Endothelial cell of umbilical vein (primary cell): ENCODE results near the gene ANXA9. TPM values are rescaled to one million over a fixed set of nuclear protein-coding genes. Genes with fewer than 3 reads are reported as not detected.

Source experiments
- BruUV-seq: library from RNA; stranded (reverse); fragments of 400-500 nt; replicated peaks from 2 replicates; lab custom pipeline; 2021; lab: Mats Ljungman, UMichigan
- CTCF ChIA-PET: fragments of 300-600, 350-600 bp; sonication (Branson Sonifier 250); formaldehyde crosslinking; loops from one replicate; lab custom pipeline; 2021; ENCODE audit warnings: antibody characterized with exemption, inconsistent platforms; lab: Charles Lee
- POLR2A ChIA-PET: fragments of 300-600, 350-600 bp; sonication (Branson Sonifier 250); formaldehyde crosslinking; loops from one replicate; lab custom pipeline; 2021; ENCODE audit warnings: antibody characterized with exemption, inconsistent platforms; lab: Charles Lee
- DNase-seq: peaks from one replicate; pipeline ENCODE4 v3.0.0-alpha.2; 2011; ENCODE audit warnings: low read depth, low spot score
- FAIRE-seq: peaks from 2 replicates; lab custom pipeline; 2011; peaks lifted over from hg19 to GRCh38; lab: Jason Lieb, UNC
- H2AFZ ChIP-seq: 2 replicates; pipeline ENCODE4 v1.6.0; 2012; ENCODE audit warnings: low read depth, low read length, control low read depth, inconsistent platforms
- H3K27ac ChIP-seq: 2 replicates; pipeline ENCODE4 v1.5.1; 2011; ENCODE audit warnings: low read depth, mild to moderate bottlenecking, control low read depth, low read length, moderate library complexity; ENCODE audit not compliant: insufficient read depth
- H3K27me3 ChIP-seq, 2 experiments: 2 replicates each; pipeline versions ENCODE4 v1.6.0 to v1.6.1; 2011; ENCODE audit warnings: low read length in 2 of 2, mixed read lengths in 1 of 2; ENCODE audit not compliant: control insufficient read depth in 2 of 2, insufficient read depth in 2 of 2
- H3K36me3 ChIP-seq, 2 experiments: 2 replicates in 1 of 2; 3 replicates in 1 of 2; pipeline ENCODE4 v1.5.1; 2011; ENCODE audit warnings: low read length in 2 of 2, mild to moderate bottlenecking in 1 of 2, moderate library complexity in 1 of 2; ENCODE audit not compliant: control insufficient read depth in 2 of 2, insufficient read depth in 2 of 2; ENCODE audit errors: extremely low read depth in 1 of 2
- H3K4me1 ChIP-seq: 3 replicates; pipeline ENCODE4 v1.5.1; 2011; ENCODE audit warnings: mild to moderate bottlenecking, low read length; ENCODE audit not compliant: control insufficient read depth, insufficient read depth; ENCODE audit errors: extremely low read depth
- H3K4me2 ChIP-seq: 2 replicates; pipeline ENCODE4 v1.6.1; 2011; ENCODE audit warnings: low read length, control low read depth, mixed read lengths; ENCODE audit not compliant: insufficient read depth
- H3K4me3 ChIP-seq, 3 experiments: fragments of 200-600 bp in 1 of 3; sonication (generic), shearing (Covaris generic) in 1 of 3; replicated peaks in 1 of 3; 2 replicates each; pipeline ENCODE4 v1.5.1; 2011 to 2016; ENCODE audit warnings: control low read depth in 3 of 3, low read length in 3 of 3, mild to moderate bottlenecking in 2 of 3, inconsistent platforms in 1 of 3, low read depth in 1 of 3, moderate library complexity in 1 of 3; ENCODE audit not compliant: insufficient read depth in 1 of 3
- H3K79me2 ChIP-seq: 2 replicates; pipeline ENCODE4 v1.6.0; 2012; ENCODE audit warnings: low read length, inconsistent platforms; ENCODE audit not compliant: control insufficient read depth, insufficient read depth
- H3K9ac ChIP-seq: replicated peaks from 2 replicates; pipeline ENCODE3; 2011; ENCODE audit warnings: low read length, control low read depth; ENCODE audit not compliant: insufficient read depth; ENCODE audit errors: extremely low read depth
- H3K9me1 ChIP-seq: replicated peaks from 3 replicates; pipeline ENCODE4 v1.6.0; 2011; ENCODE audit warnings: mild to moderate bottlenecking, low read length; ENCODE audit not compliant: control insufficient read depth, insufficient read depth; ENCODE audit errors: extremely low read depth
- H3K9me3 ChIP-seq: replicated peaks from 2 replicates; pipeline ENCODE4 v1.5.1; 2012; ENCODE audit warnings: low read length, inconsistent platforms; ENCODE audit not compliant: control insufficient read depth, insufficient read depth
- H4K20me1 ChIP-seq: replicated peaks from 2 replicates; pipeline ENCODE3; 2011; ENCODE audit warnings: mild to moderate bottlenecking, low read length; ENCODE audit not compliant: control insufficient read depth, insufficient read depth; ENCODE audit errors: extremely low read depth
- EZH2 ChIP-seq: IDR thresholded peaks from 2 replicates; pipeline ENCODE4 v1.6.1; 2012; ENCODE audit warnings: borderline replicate concordance, low read depth, mild to moderate bottlenecking, moderate library complexity, low read length, inconsistent platforms; ENCODE audit not compliant: severe bottlenecking
- FOS ChIP-seq: IDR thresholded peaks from 2 replicates; pipeline ENCODE4 v1.6.1; 2011; ENCODE audit warnings: mild to moderate bottlenecking, low read length, moderate library complexity, borderline replicate concordance; ENCODE audit not compliant: insufficient read depth
- GATA2 ChIP-seq: IDR thresholded peaks from 2 replicates; pipeline ENCODE4 v1.7.0; 2011; ENCODE audit warnings: low read depth, mild to moderate bottlenecking, moderate library complexity, mixed read lengths, low read length; ENCODE audit not compliant: insufficient read length, insufficient read depth
- JUN ChIP-seq: IDR thresholded peaks from 2 replicates; pipeline ENCODE4 v1.6.1; 2011; ENCODE audit warnings: borderline replicate concordance, low read depth; ENCODE audit not compliant: insufficient read length, insufficient read depth
- MYC ChIP-seq: IDR thresholded peaks from one replicate; pipeline ENCODE4 v1.6.1; 2011; ENCODE audit warnings: mild to moderate bottlenecking, low read depth, low read length
- POLR2A ChIP-seq: IDR thresholded peaks from 2 replicates; pipeline ENCODE4 v1.6.1; 2012; ENCODE audit warnings: low read depth, mild to moderate bottlenecking, control low read depth, low read length
- POLR2AphosphoS5 ChIP-seq: IDR thresholded peaks from 2 replicates; pipeline ENCODE4 v1.6.1; 2012; ENCODE audit warnings: low read depth, mild to moderate bottlenecking, control low read depth, low read length, moderate library complexity; ENCODE audit not compliant: insufficient read depth
- dilution Hi-C: fragments of 300-500 bp; cut with MboI; formaldehyde crosslinking; loops from one replicate; pipeline ENCODE4 v1.15.0; 2019; ENCODE audit warnings: low sequenced_read_pairs; ENCODE audit not compliant: extremely low pct_ligation_motif_present
- intact Hi-C: fragments of 100-400 bp; cut with micrococcal nuclease; formaldehyde crosslinking; loops from one replicate; pipeline ENCODE4 v1.10.0; 2022
- polyA plus RNA-seq, 4 experiments: library from polyadenylated mRNA; depleted of rRNA in 3 of 4; stranded (reverse) in 3 of 4; unstranded in 1 of 4; fragments of >200 nt; gene quantifications; 2 replicates each; pipeline versions ENCODE4 v1.2.1 to v1.2.3, GENCODE V29; 2011 to 2012; ENCODE audit warnings: missing spikeins in 1 of 4
- total RNA-seq: library from RNA; stranded (reverse); gene quantifications from 2 replicates; pipeline ENCODE4 v1.2.3, GENCODE V29; 2021
- TF ChIP-seq, protein P1 (sequence below), 2 donors: IDR thresholded peaks; 1 replicate in 1 of 2; 2 replicates in 1 of 2; pipeline ENCODE4 v1.5.1; 2011; ENCODE audit warnings: low read length in 2 of 2, mild to moderate bottlenecking in 2 of 2, moderate library complexity in 2 of 2, control low read depth in 1 of 2, inconsistent platforms in 1 of 2, low read depth in 1 of 2; ENCODE audit not compliant: insufficient read depth in 1 of 2; ENCODE audit errors: extremely low read depth in 1 of 2
- TF ChIP-seq, protein P2 (sequence below): IDR thresholded peaks from 2 replicates; pipeline ENCODE4 v1.6.1; 2011; ENCODE audit not compliant: insufficient read depth, insufficient read length

Gene ANXA9
- total and polyA plus RNA-seq, 2 donors (not counting 3 experiments of a cell fraction or from before 2014, with no cell fraction given) = not detected

DNA sequence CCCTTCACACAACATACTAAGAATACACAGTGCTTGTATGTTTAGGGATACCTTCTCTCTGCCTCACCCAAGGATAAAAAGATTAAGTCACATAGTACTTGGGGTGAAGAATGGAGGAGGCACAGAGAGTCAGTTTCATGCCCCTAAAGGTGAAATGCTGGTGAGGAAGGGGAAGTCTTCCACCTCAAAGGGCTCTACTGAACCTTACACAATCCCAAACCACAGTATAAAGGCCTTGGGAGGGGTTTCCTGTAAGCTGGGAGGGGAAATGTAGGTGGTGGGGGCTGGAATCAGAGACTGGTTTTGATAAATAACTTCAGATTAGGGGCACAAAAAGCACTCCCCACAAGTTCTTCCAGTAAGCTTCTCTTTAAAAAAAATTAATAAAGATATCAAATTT is 21.1 kb downstream of the ANXA9 start:
- DNase-seq = no peak
- Histone ChIP-seq H2AFZ (no peak overlapping the region), H3K4me3 (no peak overlapping the region), H3K9me1 (no peaks in the 10 kb centered on the region), H3K79me2 (no peaks in the 10 kb centered on the region), H3K36me3 (no peaks in the 10 kb centered on the region), H3K27me3 (no peaks in the 10 kb centered on the region), H3K9me3 (no peaks in the 10 kb centered on the region), H3K4me2 (no peak overlapping the region), H4K20me1 (no peaks in the 10 kb centered on the region), H3K4me1 (peaks cover 32% of the 10 kb centered on the region), H3K9ac (no peak overlapping the region), H3K27ac (no peak overlapping the region)
- FAIRE-seq = no peak
- intact Hi-C loops (no loop called here), dilution Hi-C loops (no loop called here)
- TF ChIP-seq, protein P1, sequence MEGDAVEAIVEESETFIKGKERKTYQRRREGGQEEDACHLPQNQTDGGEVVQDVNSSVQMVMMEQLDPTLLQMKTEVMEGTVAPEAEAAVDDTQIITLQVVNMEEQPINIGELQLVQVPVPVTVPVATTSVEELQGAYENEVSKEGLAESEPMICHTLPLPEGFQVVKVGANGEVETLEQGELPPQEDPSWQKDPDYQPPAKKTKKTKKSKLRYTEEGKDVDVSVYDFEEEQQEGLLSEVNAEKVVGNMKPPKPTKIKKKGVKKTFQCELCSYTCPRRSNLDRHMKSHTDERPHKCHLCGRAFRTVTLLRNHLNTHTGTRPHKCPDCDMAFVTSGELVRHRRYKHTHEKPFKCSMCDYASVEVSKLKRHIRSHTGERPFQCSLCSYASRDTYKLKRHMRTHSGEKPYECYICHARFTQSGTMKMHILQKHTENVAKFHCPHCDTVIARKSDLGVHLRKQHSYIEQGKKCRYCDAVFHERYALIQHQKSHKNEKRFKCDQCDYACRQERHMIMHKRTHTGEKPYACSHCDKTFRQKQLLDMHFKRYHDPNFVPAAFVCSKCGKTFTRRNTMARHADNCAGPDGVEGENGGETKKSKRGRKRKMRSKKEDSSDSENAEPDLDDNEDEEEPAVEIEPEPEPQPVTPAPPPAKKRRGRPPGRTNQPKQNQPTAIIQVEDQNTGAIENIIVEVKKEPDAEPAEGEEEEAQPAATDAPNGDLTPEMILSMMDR (IDR thresholded peaks at IDR 0.05; ENCODE audit: extremely low read depth in 1 of 2, insufficient read depth in 1 of 2, low read depth in 1 of 2, low read length in 2 of 2) = no peak
- no peak for TF ChIP-seq FOS
- TF ChIP-seq POLR2AphosphoS5 = no peak
- TF ChIP-seq EZH2 = no peak
- no peak for TF ChIP-seq JUN
- no peak for TF ChIP-seq GATA2
- TF ChIP-seq POLR2A = no peak
- TF ChIP-seq MYC = no peak
- TF ChIP-seq, protein P2, sequence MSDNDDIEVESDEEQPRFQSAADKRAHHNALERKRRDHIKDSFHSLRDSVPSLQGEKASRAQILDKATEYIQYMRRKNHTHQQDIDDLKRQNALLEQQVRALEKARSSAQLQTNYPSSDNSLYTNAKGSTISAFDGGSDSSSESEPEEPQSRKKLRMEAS = no peak
- no TSS peak for BruUV-seq
- CTCF ChIA-PET = interaction anchor here (12.3 kb wide), 1 partner anchor 22 kb away, joined by 278 read pairs; the partner anchor contains the start of genes ANXA9 and CERS2
- POLR2A ChIA-PET = no interaction called here
